NCI-H187 (cell line): ENCODE measurements around the gene PRF1.
A peak's percentile ranks its signal among the peaks of the same experiment; 100 is the strongest.

Source experiments
- DNase-seq, 2 experiments: peaks; one replicate each; lab custom pipeline; 2025; lab: John Stamatoyannopoulos, UW

PRF1 gene

DNA sequence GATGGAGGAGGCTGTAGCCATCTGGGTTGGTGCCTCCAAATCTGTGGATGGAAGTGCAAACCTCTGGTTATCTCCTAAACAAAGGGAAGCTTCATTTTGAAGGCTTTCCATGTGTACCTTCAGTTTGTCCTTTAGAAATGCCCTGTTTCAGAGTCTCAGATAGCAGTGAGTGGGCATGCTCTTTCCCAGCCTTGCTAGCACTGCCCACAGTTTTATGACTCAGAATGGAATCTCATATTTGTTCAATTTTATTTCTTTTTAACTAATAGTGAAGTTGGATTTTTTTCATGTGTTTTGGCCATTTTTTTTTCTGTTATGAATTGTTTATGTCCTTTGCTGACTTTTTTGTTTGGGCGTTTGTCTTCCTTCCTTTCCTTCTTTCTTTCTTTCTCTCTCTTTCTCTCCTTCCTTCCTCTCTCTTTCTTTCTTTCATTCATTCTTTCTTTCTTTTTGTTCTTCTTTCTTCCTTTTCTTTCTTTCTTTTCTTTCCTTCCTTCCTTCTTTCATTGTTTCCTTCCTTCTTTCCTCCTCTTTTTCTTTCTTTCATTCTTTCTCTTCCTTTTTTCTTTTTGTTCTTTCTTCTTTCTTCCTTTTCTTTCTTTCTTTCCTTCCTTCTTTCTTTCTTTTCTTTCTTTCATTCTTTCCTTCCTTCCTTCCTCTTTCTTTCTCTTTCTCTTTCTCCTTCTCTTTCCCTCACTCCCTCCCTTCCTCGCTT lies 25.6 kb downstream of the PRF1 start:
- DNase-seq, result no peak

DNA sequence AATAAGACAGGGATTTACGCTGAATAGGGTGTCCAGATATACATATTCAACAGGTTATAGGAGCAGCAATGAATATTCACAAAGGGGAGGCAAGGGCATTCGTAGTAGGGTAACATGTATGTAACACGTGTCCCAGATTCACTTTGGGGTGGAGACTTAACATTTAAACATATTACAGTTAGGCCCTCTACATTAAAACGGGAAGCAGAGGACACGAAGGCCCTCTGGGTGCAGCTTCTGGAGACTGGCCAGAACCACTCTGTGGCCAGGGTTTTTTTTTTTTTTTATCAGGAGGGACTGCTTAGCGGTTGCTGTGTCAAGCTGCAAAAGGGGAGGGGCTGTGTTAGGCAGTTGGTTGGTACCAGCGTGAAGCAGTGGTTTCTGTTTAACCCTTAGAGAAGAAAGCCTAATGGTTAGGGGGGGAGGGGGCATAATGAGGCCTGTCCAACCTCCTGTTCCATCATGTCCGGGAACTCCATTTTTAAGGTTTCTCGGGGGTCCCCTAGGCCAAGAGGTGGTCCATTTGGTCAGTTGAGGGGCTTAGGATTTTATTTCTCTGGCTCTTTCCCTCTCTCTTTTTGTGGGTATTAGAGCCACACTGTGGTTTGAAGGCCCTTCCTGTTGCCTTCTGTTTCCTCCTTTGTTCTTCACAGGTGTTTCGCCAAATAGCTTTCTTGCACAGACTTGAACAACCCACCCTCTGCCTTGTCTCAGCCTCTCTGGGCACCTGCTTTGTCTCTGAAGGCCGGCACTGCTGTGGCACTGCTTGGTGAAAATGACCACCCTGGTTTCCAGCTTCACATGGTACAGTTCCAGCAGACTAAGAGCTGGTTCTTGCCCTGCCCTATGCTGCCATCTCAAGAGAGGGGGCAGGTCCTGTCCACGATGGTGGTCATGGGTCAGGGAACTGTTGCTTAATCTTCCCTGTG lies 26.4 kb downstream of the PRF1 start:
- DNase-seq, result peak; percentile 47

DNA sequence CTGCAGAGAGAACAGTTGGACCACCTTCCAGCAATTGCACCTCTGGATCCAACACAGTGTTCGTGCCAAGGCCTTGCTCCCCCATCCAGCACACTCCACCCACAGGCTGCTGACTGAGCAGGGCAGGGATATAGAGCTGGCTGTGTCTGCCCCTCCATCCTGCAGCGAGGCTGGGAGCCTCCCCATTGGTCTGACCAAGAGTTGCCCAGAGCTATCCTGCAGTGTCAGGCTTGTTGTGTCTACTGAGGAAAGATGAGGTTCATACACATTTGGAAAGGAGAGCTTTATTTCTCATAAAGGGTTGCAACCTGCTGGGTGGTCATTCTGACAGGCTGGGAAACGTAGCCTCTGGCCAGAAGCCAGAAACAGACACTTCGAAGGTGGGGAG lies 27.1 kb downstream of the PRF1 start:
- DNase-seq, result no peak

DNA sequence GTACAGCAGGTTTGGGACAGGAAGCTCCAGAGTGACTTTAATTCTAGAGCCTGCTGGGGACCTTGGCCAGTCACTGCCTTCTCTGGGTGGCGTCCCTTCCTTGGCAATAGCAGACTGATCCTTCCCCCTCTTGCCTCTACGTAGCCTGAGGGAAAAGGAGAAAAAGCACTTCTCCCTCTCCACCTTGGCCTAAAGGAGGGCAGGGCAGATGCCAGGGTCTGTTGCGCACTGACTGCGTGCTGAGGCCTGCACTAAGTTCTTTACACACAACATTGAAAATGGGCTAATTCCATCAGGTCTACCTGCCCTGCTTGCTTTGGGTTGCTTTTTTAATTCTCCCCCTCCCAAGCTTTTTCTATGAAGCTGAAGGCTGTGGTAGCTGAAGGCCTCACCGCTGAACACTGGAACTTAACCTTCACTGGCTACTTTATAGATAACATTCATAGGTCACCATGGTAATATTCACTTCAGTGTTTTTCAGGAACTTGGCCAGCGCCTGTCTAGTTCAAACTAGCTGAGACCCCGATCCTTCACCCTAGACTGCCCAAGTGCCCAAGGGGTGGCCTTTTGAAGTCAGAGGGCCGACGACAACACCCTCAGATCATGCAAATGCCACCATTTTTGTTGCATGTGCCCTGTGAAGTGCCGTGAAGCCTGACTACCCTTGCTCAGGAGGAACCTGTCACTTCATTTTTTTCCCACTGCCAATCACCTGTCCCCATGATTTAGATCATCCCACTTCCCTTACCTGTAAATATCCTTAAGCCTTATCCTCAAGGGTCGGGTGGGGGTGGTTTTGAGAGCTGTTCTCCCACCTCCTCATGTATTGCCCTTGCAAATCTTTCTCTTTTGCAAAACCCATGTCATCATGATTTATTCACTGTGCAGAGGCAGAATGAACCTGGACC lies 28.7 kb downstream of the PRF1 start:
- DNase-seq, result no peak

DNA sequence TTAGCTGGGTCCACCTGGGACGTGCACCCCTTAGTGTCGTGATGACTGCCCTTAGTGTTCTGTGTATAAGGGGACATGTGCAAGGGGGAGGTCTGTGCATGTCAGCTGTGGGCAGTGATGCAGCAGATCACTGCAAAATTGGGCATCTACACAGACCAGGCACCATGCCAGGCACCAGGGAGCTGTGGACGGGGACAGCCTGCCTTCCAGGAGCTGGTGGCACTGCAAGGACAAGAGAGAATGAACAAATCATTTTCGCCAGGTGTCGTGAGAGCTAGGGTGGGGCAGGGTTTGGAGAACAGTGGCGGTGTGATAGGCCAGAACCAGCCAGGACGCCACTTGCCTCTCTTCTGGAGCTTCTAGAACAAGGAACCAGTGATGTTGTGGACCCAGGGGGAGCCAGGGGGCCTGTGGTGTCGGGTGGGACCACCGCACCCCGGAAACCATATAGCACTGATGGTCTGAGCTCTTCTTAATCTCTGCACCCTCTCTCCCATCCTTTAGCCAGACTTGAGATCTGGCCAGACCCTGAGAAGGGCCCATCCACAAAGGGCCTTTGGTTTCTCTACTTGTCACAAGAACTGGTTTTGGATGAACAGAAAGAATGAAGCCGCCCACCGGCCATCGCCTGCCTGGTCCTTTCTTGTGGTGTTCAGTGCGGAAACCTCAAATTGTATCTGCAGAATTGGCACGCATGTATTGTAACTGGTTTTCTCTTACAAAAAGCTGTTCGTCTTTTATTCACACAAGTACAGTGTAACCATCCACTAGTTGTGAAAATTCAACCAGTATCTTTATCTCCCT lies 30.7 kb downstream of the PRF1 start:
- no peak for DNase-seq

DNA sequence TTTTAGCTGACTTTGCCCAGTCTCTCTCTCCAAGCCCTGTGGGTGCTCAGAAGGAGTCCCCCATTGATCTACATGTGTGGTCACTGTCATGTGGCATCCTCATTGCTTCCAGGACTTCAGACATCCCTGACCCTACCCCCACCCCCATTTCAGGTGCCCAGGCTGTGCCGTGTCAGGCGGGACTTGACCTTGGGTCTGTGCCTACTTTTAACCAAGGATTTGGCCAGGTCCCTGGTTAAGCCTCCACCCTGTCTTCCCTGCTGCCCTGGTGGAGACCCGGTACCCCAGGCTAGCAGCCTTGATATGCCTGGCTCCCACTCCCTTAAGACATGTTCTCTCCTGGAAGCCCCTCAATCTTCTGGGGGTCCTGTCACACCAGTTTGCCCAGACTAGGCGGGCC lies 31.3 kb downstream of the PRF1 start:
- no peak for DNase-seq

DNA sequence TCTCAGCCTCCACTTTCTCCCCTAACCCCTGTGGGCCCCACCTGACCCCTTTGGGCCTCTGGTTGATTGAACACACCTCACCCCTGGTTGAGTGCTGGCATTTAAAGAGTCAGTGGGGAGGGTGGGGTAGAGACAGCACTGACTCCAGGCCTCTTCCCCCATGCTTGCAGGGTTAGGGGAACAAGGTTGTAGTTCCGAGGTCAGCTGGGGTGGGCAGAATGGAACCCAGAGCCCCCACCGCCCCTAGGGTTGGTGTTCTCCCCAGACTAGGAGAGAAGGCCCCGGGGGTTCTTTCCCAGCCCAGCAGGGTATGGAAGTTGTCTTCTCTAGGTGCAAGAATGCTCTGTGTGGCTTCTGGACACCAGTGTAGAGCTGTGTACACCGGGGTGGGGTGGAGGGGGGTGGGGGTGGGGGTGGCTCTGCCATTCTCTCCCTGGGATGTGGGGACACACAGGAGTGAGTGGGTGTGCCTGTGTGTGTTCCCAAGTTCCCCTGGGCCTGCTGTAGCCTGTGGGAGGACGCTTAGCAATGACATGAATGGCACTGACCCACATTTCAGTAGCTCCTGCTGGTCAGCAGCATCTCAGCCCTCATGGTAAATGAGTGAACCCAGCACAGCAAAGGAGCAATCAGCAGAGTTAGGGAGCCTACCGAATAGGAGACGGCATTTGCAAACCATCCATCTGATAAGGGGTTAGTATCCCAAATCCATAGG lies 33.6 kb downstream of the PRF1 start:
- DNase-seq, result no peak

DNA sequence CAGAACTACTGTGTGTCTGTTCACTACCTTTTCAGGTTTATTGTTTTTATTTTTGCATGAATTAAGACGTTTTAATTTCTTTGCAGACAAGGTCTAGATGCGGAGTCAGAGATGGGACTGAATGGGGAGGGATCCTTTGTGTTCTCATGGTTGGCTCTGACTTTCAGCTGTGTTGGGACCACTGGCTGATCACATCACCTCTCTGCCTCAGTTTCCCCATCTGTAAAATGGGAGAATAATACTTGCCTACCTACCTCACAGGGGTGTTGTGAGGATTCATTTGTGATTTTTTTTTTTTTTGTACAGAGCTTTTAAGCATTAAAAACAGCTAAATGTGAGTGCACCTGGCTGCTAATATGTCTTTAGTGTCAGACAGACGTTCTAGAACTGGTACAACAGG lies 34.4 kb downstream of the PRF1 start:
- DNase-seq, result no peak

DNA sequence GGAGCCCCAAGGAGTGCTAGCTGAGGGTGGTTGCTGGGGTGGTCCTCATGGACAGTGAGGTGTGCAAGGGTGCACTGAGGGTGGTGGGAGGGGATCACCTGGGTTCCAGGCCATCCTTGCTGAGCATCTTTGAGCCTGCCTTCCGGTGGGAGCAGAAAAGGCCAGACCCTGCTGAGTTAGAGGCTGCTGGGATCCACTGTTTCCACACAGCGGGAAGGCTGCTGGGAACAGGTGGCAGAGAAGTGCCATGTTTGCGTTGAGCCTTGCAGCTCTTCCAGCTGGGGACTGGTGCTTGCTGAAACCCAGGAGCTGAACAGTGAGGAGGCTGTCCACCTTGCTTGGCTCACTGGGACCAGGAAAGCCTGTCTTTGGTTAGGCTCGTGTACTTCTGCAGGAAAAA lies 34.9 kb downstream of the PRF1 start:
- peak in 1 of 2 experiments; percentile 10 for DNase-seq

DNA sequence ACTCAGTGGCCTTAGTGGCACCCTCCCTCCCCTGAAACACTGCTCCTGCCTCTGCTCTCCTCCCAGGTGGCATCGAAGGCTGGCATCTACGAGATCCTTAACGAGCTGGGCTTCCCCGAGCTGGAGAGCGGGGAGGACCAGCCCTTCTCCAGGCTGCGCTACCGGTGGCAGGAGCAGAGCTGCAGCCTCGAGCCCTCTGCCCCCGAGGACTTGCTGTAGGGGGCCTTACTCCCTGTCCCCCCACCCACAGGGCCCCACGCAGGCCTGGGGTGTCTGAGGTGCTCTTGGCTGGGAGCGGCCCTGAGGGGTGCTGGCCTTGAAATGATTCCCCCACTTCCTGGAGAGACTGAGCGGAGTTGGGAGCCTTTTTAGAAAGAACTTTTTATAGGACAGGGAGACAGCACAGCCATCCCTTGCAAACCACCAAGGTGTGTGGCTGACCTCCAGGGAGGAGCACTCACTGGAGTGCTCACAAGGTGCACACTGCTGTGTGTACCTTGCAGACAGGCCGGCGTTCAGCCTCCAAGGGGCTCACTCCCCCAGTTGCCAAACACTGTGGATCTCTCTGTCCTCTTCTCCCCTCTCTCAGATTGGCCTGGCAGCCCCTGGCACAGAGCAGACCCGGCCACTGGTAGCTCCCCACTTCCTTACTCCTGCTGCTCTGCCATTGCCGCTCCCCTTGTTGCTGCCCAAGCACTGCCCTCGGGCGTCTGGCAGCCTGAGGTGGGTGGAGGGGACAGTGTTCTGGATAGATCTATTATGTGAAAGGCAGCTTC lies 35.8 kb downstream of the PRF1 start:
- no peak for DNase-seq

DNA sequence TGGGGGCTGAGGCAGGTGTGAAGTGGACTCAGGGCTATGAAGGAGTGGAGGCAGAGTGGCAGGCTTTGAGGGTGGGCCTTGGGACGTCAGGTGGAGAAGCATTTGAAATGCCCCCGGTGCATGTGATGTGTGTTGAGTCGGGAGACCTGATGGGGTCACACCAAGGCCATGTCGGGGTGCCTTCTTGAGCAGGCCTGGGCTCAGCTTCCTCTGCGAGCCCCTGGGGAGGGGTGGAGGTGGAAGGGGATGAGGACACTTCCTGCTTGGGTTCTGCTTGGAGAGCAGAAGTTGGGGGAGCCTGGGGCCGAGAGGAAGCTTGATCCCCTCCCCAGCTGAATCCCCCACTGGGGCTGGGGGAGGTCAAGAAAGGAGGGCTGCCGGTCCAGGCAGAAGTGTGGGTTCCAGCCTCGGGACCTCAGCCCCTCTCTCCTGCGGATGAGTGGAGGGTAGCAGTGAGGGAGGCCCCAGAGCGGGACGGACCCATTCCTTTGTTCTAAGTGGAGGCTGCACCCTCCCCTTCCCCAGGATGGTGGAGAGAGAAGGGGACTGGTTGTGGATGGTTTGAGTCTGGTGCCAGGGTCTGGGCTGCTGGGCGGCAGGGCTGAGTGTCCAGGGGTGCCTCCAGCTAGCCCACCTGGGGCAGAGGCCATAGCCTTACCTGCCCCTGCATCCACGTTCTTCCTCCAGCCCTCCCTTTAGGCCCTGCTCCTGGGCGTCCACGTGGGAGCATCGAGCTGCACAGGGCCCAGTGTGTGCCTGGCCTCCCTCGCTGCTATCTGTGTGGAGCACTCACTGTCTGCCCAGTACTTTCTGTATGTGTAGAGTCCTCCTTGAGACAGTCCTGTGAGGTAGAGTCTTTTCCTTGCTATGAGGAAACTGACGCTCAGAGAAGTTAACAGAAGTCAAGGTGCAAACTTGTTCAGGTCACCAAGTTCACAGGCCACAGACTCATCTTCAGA lies 36.7 kb downstream of the PRF1 start:
- DNase-seq, result no peak

DNA sequence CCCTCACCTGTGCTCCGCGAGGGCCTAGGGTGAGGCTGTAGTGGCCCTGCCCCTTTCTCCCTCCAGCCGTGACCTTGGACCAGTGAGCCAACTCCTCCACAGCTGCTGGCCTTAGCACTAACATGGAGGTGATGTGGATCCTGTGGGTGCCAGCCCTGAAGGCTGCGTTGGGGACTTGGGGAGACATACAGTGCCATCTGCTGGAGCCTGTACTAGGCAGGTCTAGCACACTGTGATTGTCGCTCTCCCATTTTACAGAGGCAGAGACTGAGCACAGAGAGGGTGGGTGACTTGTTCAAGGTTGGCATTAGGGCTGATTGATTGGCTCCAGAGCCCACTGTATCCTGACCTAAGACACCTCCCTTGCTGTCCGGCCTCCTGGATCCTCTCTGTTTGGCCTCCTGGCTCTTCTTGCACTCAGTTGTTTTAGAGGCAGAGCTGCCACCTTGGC lies 37.6 kb downstream of the PRF1 start:
- no peak for DNase-seq

DNA sequence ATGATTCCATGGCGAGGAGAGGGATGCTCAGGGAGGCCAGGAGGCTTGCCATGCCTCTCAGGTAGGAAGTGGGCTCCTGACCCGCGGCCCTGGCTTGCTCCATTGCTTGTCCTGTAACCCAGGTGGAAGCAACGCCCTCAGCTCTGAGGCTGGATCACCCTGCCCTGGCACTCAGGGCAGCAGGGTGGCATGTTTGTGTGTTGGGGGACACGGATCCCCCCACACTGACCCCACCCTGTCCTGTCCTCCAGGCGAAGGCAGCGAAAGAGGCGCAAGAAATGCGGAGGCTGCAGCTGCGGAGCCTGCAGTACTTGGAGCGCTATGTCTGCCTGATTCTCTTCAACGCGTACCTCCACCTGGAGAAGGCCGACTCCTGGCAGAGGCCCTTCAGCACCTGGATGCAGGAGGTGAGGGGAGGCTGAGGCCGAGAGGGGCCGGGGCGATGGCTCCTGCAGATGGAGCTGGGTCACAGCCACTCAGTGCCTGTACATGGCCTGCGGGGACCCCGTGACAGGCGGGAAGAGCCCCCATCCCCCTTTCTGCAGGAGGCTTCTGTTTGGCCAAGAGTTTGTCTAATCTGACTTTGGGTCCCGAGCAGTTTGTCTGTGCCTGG lies 38.3 kb downstream of the PRF1 start:
- no peak for DNase-seq

DNA sequence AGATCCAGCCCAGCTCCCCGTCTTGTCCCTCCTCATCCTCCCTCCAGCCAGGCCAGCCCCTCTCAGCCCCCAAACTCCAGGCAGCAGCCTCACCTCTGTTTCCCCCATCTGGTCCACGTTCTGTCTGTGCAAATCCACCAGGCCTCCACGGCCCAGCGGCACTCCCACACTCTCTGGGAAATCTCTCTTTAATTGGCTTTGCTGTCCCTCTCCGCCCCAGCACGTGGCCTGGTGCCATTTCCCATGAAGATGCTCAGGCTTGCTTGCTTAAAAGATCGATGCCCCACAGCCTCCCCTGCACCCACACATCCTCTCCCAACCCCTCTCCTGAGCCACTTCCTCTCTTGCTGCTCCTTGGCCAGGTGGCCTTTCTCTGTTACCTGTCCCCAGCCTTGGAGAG lies 39.3 kb downstream of the PRF1 start:
- DNase-seq, result no peak

DNA sequence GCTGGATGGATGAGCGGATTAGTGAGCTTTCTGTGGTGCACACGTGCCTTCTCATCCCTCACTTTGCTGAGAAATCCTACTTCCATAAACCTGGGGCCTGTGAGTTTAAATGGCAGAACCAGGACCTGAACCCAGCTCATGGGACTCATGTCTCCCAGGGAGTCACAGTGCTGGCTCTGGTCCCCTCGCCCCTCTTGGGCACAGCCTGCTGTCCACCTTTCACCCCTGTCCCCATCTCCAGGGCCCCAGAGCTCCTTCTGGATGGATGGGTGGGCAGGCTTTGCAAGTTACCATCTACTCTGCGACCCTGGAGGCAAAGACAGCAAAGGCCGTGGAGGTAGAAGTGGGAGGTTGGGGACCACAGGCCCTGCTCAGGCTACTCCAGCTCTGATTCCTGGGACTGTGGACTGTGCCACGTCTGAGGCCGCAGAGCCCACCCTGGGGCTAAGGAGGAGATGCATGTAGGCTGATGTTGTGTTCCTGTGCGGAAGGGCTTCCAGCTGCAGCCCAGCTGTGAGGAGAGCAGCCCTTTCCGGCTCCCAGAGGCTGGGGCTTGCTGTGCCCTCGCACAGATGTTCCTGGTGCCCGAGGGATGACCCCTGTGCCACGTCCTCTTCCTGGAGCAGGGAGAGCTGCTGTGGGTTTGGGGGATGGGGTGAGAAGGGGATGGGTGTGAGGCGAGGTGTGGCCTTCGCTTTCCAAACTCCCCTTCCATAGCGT lies 40.3 kb downstream of the PRF1 start:
- DNase-seq, result no peak

DNA sequence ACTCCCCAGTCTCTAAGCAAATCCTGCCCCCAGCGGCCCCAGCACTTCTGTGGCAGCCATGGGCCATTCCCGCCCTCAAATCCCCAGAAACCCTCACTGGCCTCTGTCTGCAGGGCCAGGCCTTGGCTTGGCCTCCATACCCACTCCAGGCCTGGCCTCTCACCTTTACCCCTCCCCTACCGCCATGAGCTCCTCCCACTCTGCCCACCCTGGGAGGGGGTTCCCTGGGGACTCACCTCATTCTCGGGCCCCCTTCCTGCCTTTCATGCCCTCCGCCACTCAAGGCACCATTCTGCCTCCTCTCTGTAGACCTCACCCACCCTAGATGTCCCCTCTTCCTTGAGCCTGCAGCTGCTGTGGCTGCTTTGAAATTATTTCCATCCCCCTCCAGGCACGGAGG lies 41.0 kb downstream of the PRF1 start:
- DNase-seq, result no peak

DNA sequence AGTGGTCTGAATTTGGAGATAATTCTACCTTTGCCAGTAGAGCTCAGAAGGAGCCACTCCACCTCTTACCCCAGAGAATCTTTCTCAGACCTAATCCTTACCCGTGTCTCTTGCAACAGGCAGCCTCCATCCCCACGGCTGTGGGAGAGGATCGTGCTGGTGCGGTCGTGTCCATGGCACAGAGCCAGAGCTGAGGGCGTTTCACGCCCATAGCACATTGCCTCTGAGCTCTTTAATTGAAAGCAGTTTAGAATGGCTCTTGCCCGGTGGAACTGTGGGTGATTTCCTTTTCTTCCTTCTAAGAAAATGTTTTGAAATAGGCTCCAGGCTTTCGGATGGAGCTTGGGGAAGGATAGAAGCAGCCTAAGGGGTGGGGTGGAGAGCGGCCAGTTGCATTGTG lies 41.5 kb downstream of the PRF1 start:
- DNase-seq, result no peak

DNA sequence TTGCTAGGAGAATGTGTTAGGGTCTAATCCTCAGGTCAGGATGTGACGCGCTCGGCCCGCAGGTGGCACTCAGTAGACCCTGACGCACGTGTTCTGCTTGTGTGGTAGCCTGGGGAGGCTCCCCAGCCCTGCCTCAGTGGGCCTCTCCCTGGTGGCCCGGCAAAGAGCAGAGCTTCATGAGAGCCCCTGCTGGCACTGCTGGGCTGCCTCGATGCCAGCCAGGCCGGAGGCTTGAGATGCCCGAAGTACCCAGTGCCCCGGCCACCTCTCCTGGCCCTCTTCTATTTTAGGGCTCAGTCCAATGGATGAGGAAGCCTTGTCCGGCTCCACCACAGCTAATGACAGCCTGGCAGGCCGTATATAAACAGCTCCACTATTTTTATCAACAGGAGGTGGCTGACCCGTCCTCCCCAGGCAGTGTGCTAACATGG lies 42.0 kb downstream of the PRF1 start:
- DNase-seq, result no peak
